A549 (cell line): ENCODE results near the gene MOSMO. TPM values are rescaled to one million over a fixed set of nuclear protein-coding genes. Genes with fewer than 3 reads are reported as not detected.
"Not testable (repeated sequence)": the region's sequence is repeated elsewhere in the genome, so short reads cannot be mapped to it uniquely, and the experiment has no call there.

ENCODE experiments used
- ATAC-seq, 2 experiments: fragments of 200-7000 bp in 1 of 2; fragments of >200 bp in 1 of 2; cut with Nextera tagmentation in 1 of 2; cut with Tn5 transposase in 1 of 2; 3 replicates each; pipeline versions ENCODE4 v1.8.0 to v1.9.1; 2018 to 2020; ENCODE audit warnings: mild to moderate bottlenecking in 1 of 2, moderate library complexity in 1 of 2
- CTCF ChIA-PET: fragments of 300-600 bp; sonication (Branson Sonifier 250); formaldehyde crosslinking; extraction: SDS; loops from one replicate; lab custom pipeline; 2021; ENCODE audit warnings: antibody characterized with exemption, inconsistent platforms; lab: Yijun Ruan, JAX
- POLR2A ChIA-PET: fragments of 350-600 bp; formaldehyde crosslinking; extraction: SDS; loops from one replicate; lab custom pipeline; 2021; ENCODE audit warnings: antibody characterized with exemption, inconsistent platforms; lab: Yijun Ruan, JAX
- DNase-seq, 2 experiments: peaks; one replicate each; pipeline versions ENCODE4 v3.0.0 to v3.0.0-alpha.2; 2011 to 2016; ENCODE audit warnings: low read depth in 1 of 2, low spot score in 1 of 2
- FAIRE-seq: peaks from 2 replicates; lab custom pipeline; 2011; peaks lifted over from hg19 to GRCh38; lab: Jason Lieb, UNC
- H3K27ac ChIP-seq, 2 experiments: fragments of >200 bp; sonication (Bioruptor Twin); formaldehyde crosslinking; 3 replicates each; pipeline ENCODE4 v1.5.1; 2016 to 2017
- H3K4me1 ChIP-seq: fragments of >200 bp; sonication (Bioruptor Twin); formaldehyde crosslinking; 3 replicates; pipeline ENCODE4 v1.6.1; 2016
- H3K4me2 ChIP-seq: fragments of >200 bp; sonication (Bioruptor Twin); formaldehyde crosslinking; 3 replicates; pipeline ENCODE4 v1.6.1; 2016
- H3K4me3 ChIP-seq: fragments of >200 bp; sonication (Bioruptor Twin); formaldehyde crosslinking; 3 replicates; pipeline ENCODE4 v1.5.1; 2016
- H3K9me3 ChIP-seq: fragments of >200 bp; sonication (Bioruptor Twin); formaldehyde crosslinking; 3 replicates; pipeline ENCODE4 v1.6.1; 2016
- BHLHE40 ChIP-seq: IDR thresholded peaks from 2 replicates; pipeline ENCODE4 v1.6.1; 2012; ENCODE audit warnings: low read depth, low read length, inconsistent platforms
- CBX8 ChIP-seq: fragments of 200-600 bp; sonication (generic); IDR thresholded peaks from 2 replicates; pipeline ENCODE4 v1.6.1; 2016
- CEBPB ChIP-seq, 2 experiments: fragments of >200 bp in 1 of 2; sonication (Bioruptor Twin) in 1 of 2; formaldehyde crosslinking in 1 of 2; IDR thresholded peaks; 2 replicates each; pipeline ENCODE4 v1.6.1; 2012 to 2016
- CHD2 ChIP-seq: fragments of 150-350 bp; IDR thresholded peaks from 2 replicates; pipeline ENCODE4 v1.6.1; 2014; ENCODE audit warnings: low read length; ENCODE audit not compliant: partially characterized antibody
- CHD4 ChIP-seq: fragments of 200-600 bp; sonication (generic); IDR thresholded peaks from 2 replicates; pipeline ENCODE4 v1.6.1; 2016; ENCODE audit warnings: antibody characterized with exemption, mild to moderate bottlenecking, borderline replicate concordance
- CTCF ChIP-seq: fragments of >200 bp; sonication (Bioruptor Twin); formaldehyde crosslinking; IDR thresholded peaks from 3 replicates; pipeline ENCODE4 v1.5.1; 2016
- EHMT2 ChIP-seq: fragments of 200-600 bp; sonication (generic); IDR thresholded peaks from 2 replicates; pipeline ENCODE4 v1.6.1; 2016; ENCODE audit warnings: antibody characterized with exemption, low read depth, mild to moderate bottlenecking, moderate library complexity
- FOXS1 ChIP-seq: fragments of 250-450 bp; sonication (Bioruptor Pico); IDR thresholded peaks from 2 replicates; pipeline ENCODE4 v1.5.0; 2020; ENCODE audit warnings: mild to moderate bottlenecking, moderate library complexity
- HOXA7 ChIP-seq: fragments of 250-450 bp; sonication (Bioruptor Pico); IDR thresholded peaks from 2 replicates; pipeline ENCODE4 v1.5.0; 2020; ENCODE audit warnings: mild to moderate bottlenecking, moderate library complexity
- HOXB13 ChIP-seq: fragments of 250-450 bp; sonication (Bioruptor Pico); IDR thresholded peaks from 2 replicates; pipeline ENCODE4 v1.5.0; 2020; ENCODE audit warnings: low read depth, mild to moderate bottlenecking, moderate library complexity
- HOXB5 ChIP-seq: fragments of 250-450 bp; sonication (Bioruptor Pico); IDR thresholded peaks from 2 replicates; pipeline ENCODE4 v1.5.0; 2020; ENCODE audit warnings: mild to moderate bottlenecking, moderate library complexity
- JUNB ChIP-seq: fragments of >200 bp; sonication (Bioruptor Twin); formaldehyde crosslinking; IDR thresholded peaks from 2 replicates; pipeline ENCODE4 v1.6.1; 2016
- KDM1A ChIP-seq: fragments of 200-600 bp; sonication (generic); IDR thresholded peaks from 2 replicates; pipeline ENCODE4 v1.6.1; 2016; ENCODE audit warnings: low read depth, mild to moderate bottlenecking
- KDM5A ChIP-seq: fragments of 200-600 bp; sonication (generic); IDR thresholded peaks from 2 replicates; pipeline ENCODE4 v1.6.1; 2016; ENCODE audit warnings: antibody characterized with exemption, mild to moderate bottlenecking
- MYC ChIP-seq: IDR thresholded peaks from 2 replicates; pipeline ENCODE4 v1.6.1; 2012; ENCODE audit warnings: mild to moderate bottlenecking, inconsistent platforms, low read length, improper control_type of control experiment, borderline replicate concordance
- NPAS2 ChIP-seq: fragments of 250-450 bp; sonication (Bioruptor Pico); IDR thresholded peaks from 2 replicates; pipeline ENCODE4 v1.8.0; 2022; ENCODE audit warnings: mild to moderate bottlenecking, moderate library complexity, borderline replicate concordance
- PHF8 ChIP-seq: fragments of 200-600 bp; sonication (generic); IDR thresholded peaks from 2 replicates; pipeline ENCODE4 v1.6.1; 2016; ENCODE audit warnings: low read depth, mild to moderate bottlenecking, antibody characterized with exemption, moderate library complexity, borderline replicate concordance
- RARB ChIP-seq: fragments of 250-450 bp; sonication (Bioruptor Pico); IDR thresholded peaks from 2 replicates; pipeline ENCODE4 v1.8.0; 2021; ENCODE audit warnings: mild to moderate bottlenecking, moderate library complexity
- RFX5 ChIP-seq: fragments of 450-650 bp; IDR thresholded peaks from 2 replicates; pipeline ENCODE4 v1.7.1; 2014; ENCODE audit warnings: antibody characterized with exemption, mild to moderate bottlenecking, moderate library complexity
- TFCP2L1 ChIP-seq: fragments of 250-450 bp; sonication (Bioruptor Pico); IDR thresholded peaks from 2 replicates; pipeline ENCODE4 v1.5.0; 2021; ENCODE audit warnings: mild to moderate bottlenecking
- ZC3H11A ChIP-seq: fragments of 450-650 bp; IDR thresholded peaks from 2 replicates; pipeline ENCODE4 v1.6.1; 2014; ENCODE audit warnings: antibody characterized with exemption, mild to moderate bottlenecking
- ZSCAN20 ChIP-seq: fragments of 250-450 bp; sonication (Bioruptor Pico); IDR thresholded peaks from 2 replicates; pipeline ENCODE4 v1.8.0; 2022; ENCODE audit warnings: mild to moderate bottlenecking, moderate library complexity
- WGBS: methylation state at CpG from one replicate; pipeline ENCODE4 v1.1.6; 2017; ENCODE audit errors: missing lambda C conversion rate; 5-methylcytosine and 5-hydroxymethylcytosine counted together
- polyA plus RNA-seq, 4 experiments: library from polyadenylated mRNA; depleted of rRNA in 3 of 4; stranded (reverse); fragments of >200 nt; fragmentation: RNase III in 1 of 4; extraction: RNeasy Plus Mini Kit Qiagen cat#74134 plus additional on column Dnase treatment in 1 of 4; gene quantifications; 2 replicates in 3 of 4; 3 replicates in 1 of 4; pipeline ENCODE4 v1.2.3, GENCODE V29; 2011 to 2017
- TF ChIP-seq, protein P1 (sequence below): fragments of >200 bp; sonication (Bioruptor Twin); formaldehyde crosslinking; IDR thresholded peaks from 3 replicates; pipeline ENCODE4 v1.6.1; 2016
- TF ChIP-seq, protein P2 (sequence below): fragments of 250-450 bp; sonication (Bioruptor Pico); IDR thresholded peaks from 2 replicates; pipeline ENCODE4 v1.5.0; 2020; ENCODE audit warnings: low read depth, mild to moderate bottlenecking, moderate library complexity
- TF ChIP-seq, protein P3 (sequence below): IDR thresholded peaks from 2 replicates; pipeline ENCODE4 v1.6.1; 2012; ENCODE audit warnings: low read depth, borderline replicate concordance

Gene MOSMO
- polyA plus RNA-seq, 2 of the 4 experiments (the other 2 are of a cell fraction): 9.7 to 14.4 TPM

- TF ChIP-seq, protein P1, sequence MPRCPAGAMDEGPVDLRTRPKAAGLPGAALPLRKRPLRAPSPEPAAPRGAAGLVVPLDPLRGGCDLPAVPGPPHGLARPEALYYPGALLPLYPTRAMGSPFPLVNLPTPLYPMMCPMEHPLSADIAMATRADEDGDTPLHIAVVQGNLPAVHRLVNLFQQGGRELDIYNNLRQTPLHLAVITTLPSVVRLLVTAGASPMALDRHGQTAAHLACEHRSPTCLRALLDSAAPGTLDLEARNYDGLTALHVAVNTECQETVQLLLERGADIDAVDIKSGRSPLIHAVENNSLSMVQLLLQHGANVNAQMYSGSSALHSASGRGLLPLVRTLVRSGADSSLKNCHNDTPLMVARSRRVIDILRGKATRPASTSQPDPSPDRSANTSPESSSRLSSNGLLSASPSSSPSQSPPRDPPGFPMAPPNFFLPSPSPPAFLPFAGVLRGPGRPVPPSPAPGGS: no peak
These were observed 118.2 kb downstream of the MOSMO start (continued) for GRCh38 chr16:22126037-22126558.

GRCh38 chr16:22128537-22128936 is 120.6 kb downstream of the MOSMO start:
- H3K27ac ChIP-seq, H3K4me2 ChIP-seq, POLR2A ChIA-PET, H3K9me3 ChIP-seq, DNase-seq, ATAC-seq, FAIRE-seq, H3K4me1 ChIP-seq, H3K4me3 ChIP-seq: not testable (repeated sequence)
- CTCF ChIA-PET: interaction anchor here (2.0 kb wide), 1 partner anchor 51 kb away, joined by 4 read pairs; no protein-coding TSS in a partner anchor
- 28% methylated on average over 1 of the region's 1 CpG for WGBS

- DNase-seq (no peak), FAIRE-seq (no peak), ATAC-seq (no peak)
- CTCF ChIA-PET: interaction anchor here (2.4 kb wide), 1 partner anchor 11 kb away, joined by 10 read pairs; no protein-coding TSS in a partner anchor
- Histone ChIP-seq H3K4me1 (no peaks in the 10 kb centered on the region), H3K4me2 (no peak overlapping the region), H3K27ac (no peak overlapping the region), H3K4me3 (no peak overlapping the region), H3K9me3 (0 out of 3 replicates have a peak, but pooled peaks cover 5% of the 10 kb centered on the region)
- POLR2A ChIA-PET: no interaction called here
- TF ChIP-seq BHLHE40 (no peak), HOXB13 (CRISPR knock-in tag) (no peak), ZSCAN20 (no peak), HOXB5 (CRISPR knock-in tag) (no peak), PHF8 (no peak), FOXS1 (CRISPR knock-in tag) (no peak), KDM5A (no peak), TFCP2L1 (no peak), MYC (no peak), ZC3H11A (no peak), CTCF (no peak), NPAS2 (CRISPR knock-in tag) (no peak)
- TF ChIP-seq, protein P2, sequence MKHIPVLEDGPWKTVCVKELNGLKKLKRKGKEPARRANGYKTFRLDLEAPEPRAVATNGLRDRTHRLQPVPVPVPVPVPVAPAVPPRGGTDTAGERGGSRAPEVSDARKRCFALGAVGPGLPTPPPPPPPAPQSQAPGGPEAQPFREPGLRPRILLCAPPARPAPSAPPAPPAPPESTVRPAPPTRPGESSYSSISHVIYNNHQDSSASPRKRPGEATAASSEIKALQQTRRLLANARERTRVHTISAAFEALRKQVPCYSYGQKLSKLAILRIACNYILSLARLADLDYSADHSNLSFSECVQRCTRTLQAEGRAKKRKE (CRISPR knock-in tag): no peak
- TF ChIP-seq, protein P3, sequence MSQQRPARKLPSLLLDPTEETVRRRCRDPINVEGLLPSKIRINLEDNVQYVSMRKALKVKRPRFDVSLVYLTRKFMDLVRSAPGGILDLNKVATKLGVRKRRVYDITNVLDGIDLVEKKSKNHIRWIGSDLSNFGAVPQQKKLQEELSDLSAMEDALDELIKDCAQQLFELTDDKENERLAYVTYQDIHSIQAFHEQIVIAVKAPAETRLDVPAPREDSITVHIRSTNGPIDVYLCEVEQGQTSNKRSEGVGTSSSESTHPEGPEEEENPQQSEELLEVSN: no peak
These were observed 122.6 kb downstream of the MOSMO start for GRCh38 chr16:22130528-22130927.

DNA sequence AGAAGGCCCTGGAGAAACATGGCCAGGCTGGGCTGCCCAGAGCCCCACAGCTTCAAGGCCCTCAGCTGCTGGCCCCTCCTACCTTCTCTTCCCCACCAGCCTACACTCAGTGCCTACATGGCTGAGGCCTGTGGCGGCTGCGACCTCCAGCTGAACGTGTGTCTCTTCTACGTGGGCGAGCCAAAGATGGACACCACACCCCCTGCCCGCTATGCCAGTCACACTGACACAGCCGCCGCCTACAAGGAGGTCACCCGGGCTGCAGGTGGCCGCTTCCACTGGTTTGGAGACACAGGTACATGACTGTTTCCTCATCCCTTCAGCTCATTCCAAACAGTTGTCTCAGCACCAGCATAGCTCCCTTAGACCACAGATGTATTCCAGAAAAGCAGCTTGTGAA is 124.9 kb downstream of the MOSMO start:
- Histone ChIP-seq H3K27ac (no peak overlapping the region), H3K4me3 (no peak overlapping the region), H3K9me3 (0 out of 3 replicates have a peak, but pooled peaks cover 5% of the 10 kb centered on the region), H3K4me2 (no peak overlapping the region), H3K4me1 (no peaks in the 10 kb centered on the region)
- POLR2A ChIA-PET: interaction anchor here (0.9 kb wide), 1 partner anchor 9 kb away, joined by 5 read pairs; no protein-coding TSS in a partner anchor
- DNase-seq (no peak), FAIRE-seq (no peak), ATAC-seq (no peak)
- WGBS: 87% methylated on average over 10 of the region's 10 CpGs
- CTCF ChIA-PET: interaction anchor here (0.7 to 1.4 kb wide), 7 partner anchors 9 to 131 kb away, joined by 3 to 8 read pairs (median 3); no protein-coding TSS in a partner anchor
- no peak for TF ChIP-seq JUNB
- TF ChIP-seq CEBPB (IDR thresholded peaks at IDR 0.05): no peak
- TF ChIP-seq PHF8: no peak
- TF ChIP-seq RARB (CRISPR knock-in tag): no peak
- TF ChIP-seq EHMT2: no peak
- TF ChIP-seq FOXS1 (CRISPR knock-in tag): no peak
- no peak for TF ChIP-seq RFX5
- no peak for TF ChIP-seq CHD2
- TF ChIP-seq KDM1A: no peak
- TF ChIP-seq HOXA7: no peak
- TF ChIP-seq CBX8: no peak
- no peak for TF ChIP-seq HOXB5 (CRISPR knock-in tag)
- TF ChIP-seq CHD4: no peak
